HG02981 (cell line): ENCODE data around the gene PTPRM.

Experiments used
- ATAC-seq: cut with Tn5 transposase; IDR thresholded peaks from one replicate; pipeline ENCODE4 v1.9.1; 2021; ENCODE audit warnings: mild to moderate bottlenecking, moderate library complexity; ENCODE audit not compliant: unreplicated experiment

Gene PTPRM

DNA sequence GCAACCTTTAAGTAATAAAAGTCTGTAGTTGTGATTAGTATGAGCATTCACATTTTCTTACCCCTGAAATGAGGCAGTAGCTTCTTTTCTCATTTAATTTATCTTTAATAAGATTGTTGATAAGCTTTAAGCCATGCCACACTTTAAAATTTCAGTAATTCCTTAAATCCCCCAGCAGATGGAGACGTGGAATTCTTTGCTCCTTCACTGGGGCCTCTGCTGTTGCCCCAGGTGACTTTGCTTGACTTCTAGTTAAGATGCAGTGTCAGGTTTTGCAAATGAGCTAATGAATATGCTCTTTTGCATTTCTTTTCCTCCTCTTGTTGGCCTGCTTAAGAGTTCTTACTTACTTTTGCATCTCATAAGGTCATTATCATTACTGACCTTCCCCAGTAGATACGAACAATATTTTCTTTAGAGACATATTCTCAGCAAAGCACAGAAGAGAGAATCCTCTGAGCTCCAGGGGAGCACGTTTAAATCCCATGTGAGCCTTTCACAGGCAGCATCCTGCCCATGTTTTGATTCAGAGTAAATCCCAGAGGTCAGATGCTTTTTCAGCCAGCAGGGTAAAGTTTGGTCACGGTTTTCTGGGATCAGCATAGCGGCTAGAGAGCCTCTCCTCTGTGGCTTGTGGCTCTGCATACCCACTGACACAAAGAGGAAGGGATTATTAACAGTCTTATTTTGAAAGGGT lies 222.9 kb downstream of the PTPRM start:
- no peak for ATAC-seq

DNA sequence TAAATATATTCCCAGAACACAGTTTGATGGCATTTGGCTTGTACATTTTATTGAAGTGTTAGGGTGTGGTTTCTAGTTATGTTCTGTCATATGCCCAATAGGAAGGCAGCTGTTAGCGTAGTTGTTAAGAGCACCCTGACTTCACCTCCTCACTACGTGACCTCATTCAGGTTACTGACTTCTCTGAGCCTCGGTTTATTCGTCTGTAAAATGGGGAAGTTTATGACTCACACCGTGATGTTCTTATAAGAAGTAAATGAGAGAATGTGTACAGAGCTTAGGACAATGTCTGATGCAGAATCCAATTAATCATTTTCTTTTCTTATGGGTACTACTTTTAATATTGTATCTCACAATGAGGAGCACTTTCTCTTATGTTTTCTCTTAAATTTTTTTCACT lies 226.0 kb downstream of the PTPRM start:
- no peak for ATAC-seq

- ATAC-seq = no peak
These were observed 236.9 kb downstream of the PTPRM start for GRCh38 chr18:7803956-7804469.

GRCh38 chr18:7805096-7805495 lies 238.0 kb downstream of the PTPRM start:
- ATAC-seq = no peak

DNA sequence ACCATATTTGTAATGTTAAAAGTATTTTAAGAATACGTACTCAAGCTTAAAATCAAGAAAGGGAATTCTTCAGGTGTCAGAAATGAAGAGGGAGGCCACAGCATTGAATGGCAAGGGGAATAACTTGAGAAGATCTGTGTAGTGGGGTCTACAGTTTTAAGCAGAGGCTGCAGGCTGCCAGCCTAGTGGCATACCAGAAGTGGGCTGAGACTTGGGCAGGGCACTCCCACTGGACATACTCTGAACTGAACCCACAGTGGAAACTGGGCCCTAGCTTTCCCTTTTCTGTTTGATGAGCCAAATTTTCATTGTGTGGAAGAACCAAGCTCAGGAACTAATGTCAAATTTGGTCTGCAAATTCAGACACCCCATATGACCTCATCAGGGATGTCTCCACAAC lies 238.8 kb downstream of the PTPRM start:
- ATAC-seq = no peak

- no peak for ATAC-seq
These were observed 240.9 kb downstream of the PTPRM start for GRCh38 chr18:7807936-7808453.

- no peak for ATAC-seq
These were observed 241.9 kb downstream of the PTPRM start for GRCh38 chr18:7808992-7809391.

- no peak for ATAC-seq
These were observed 242.3 kb downstream of the PTPRM start for GRCh38 chr18:7809455-7809854.

DNA sequence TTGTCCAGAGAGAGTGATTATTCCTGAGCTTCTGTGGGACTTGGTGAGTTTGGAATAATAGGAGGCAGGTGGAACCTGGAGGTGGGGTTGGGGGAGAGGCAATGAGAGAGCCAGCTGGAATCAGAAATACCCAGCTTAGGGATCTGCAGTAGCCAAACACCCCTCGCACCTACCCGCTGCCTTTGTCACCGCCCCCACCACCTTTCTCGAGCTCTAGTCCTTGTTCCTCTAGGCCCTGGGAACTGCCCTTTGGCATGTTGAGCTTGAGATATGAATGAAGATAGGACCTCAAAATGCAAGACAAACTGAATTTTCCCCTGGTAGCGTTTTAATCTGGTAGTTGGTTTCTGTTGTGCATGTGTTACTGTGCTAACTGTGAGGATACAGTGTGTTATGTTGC lies 242.9 kb downstream of the PTPRM start:
- ATAC-seq = no peak

DNA sequence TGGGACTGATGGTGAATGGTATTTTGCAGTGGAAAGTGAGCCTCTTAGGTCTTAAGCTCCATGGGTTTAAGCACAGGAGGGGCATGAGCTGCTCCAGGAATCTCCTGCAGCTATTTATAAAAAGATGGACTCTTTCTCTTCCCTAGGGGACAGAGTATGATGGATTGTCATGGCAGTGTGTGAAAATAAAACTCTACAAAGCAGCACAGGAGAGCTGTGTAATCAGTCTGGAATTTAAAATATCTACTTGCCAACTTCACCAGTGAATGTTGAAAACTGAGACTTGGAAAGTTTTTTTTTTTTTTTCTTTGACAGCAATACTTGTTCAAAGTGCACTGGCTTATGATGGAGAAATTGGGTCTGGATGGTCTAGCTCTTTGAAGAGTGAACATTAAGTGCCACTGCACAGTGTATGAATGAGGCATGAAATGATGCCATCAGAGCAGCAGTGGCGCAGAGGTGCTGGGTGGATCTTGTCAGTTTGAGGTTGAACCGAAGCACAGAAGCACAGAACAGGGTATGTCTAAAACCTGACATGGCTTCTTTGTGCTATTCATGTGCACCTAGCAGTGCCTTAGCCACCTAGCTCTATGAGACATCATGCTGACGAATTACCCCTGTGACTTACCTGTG lies 245.4 kb downstream of the PTPRM start:
- no peak for ATAC-seq

DNA sequence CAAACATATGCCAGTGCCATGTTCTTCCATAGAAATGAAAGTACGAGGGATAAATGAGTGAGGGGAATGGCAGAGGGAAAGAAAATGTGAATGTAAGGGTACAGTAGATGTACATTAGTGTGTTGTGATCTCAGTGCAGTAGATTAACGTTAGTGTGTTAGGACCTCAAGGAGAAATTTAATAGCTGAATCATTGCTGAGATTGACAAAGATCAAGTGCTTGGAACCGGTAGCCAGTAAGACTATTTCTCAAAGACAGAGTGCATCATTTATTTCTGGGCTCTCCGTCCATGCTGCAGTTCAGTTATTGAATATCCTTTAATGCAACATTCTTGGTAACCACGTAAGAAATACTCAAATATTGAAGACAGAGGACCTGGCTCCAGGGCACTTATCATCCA lies 246.0 kb downstream of the PTPRM start:
- no peak for ATAC-seq

- ATAC-seq = no peak
These were observed 247.7 kb downstream of the PTPRM start for GRCh38 chr18:7814754-7815315.

GRCh38 chr18:7815787-7816186 lies 248.7 kb downstream of the PTPRM start:
- ATAC-seq = no peak

DNA sequence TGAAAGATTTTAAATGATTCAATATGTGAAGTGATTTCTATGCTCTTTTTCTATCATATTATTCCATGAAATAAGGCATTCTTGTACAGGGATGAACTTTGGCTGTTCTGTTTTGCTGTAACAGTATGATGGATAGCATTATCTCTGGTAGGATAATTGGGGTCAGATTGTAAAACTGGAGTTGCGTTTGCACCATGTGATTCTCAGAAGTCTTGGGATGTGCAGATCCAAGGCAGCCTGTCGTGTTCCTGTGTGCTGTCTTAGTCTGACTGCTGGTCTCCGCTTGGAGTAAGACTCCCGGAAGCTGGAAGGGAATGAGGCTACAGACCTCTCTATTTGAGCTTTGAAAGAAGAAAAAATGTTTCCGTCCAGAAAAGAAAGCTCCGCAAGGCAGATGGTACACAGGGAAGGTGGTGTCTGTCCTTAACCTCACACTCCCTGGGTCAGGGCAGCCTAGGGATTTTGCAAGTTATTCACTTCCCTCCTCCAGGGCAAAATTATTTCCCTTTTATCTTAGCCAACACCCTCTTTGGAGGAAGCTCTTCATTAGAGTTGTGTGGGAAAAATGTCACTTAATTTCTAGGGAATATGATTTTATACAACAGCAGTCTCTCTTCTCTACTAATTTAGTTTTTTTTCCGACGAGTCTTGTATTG lies 250.6 kb downstream of the PTPRM start:
- no peak for ATAC-seq

GRCh38 chr18:7821784-7822183 lies 254.7 kb downstream of the PTPRM start:
- ATAC-seq = no peak

- no peak for ATAC-seq
These were observed 255.6 kb downstream of the PTPRM start for GRCh38 chr18:7822435-7823331.

- no peak for ATAC-seq
These were observed 257.9 kb downstream of the PTPRM start for GRCh38 chr18:7824970-7825369.

DNA sequence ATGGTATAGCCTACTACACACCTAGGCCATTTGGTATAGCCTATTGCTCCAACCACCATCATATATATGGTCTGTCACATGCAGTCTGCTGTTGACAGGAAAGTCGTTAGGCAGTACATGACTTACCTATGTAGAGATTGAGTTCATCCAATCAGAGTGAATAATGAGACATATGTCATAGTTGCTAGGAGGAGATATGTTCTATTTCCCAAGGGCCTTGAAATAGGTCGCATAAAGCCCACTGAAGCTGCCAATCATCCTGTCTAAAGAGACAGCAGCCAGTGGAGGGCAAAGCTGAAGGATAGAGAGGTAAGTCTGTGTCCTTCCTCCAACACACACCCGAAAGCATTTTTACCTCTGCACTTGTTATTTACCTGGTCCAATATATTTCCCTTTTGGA lies 263.4 kb downstream of the PTPRM start:
- peak; percentile 64 for ATAC-seq

DNA sequence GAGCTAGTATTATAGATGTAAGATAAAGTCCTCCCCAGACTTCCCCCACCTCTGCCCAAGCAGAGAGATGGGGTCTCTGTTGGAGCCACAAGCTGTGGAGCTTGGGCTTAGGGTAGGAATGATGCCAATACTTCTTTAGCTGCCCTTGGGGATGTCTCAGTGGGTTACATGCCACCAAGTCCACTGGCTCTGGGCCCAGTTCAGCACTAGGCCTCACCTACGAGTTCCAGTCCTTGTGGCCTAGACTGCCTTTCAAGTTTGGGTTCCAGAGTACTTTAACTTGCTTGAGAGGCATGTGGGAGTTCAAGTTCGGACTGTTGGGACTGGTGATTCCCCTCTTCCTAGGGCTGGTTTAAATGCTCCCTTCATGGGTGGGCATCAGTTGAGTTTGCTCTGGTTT lies 272.4 kb downstream of the PTPRM start:
- no peak for ATAC-seq

DNA sequence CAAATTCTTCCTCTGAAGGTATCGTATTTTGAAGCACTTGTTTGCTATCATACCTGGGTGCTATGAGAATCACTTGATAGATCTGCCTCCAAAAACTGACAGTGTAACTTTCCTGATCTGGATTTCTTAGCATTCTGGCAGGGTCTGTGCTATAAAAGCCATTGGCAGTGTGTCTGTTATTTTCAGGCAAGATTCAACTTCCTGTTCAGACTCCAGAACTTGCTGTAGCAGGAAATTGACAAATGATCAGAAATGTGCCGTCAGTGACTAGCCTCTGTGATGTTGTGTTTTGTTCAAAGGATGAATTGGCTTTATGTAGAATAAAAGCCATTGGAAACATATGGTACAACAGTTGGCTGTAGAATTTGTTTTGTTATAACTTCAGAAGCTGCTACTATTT lies 273.3 kb downstream of the PTPRM start:
- ATAC-seq = no peak

- ATAC-seq = no peak
These were observed 276.9 kb downstream of the PTPRM start for GRCh38 chr18:7844017-7844416.
